CD4-positive, CD25-positive, alpha-beta regulatory T cell (primary cell): ENCODE measurements around the gene PPP4R3A. TPM values are rescaled to one million over a fixed set of nuclear protein-coding genes. Genes with fewer than 3 reads are reported as not detected.
A peak's percentile ranks its signal among the peaks of the same experiment; 100 is the strongest.
"Not testable (repeated sequence)": the region's sequence is repeated elsewhere in the genome, so short reads cannot be mapped to it uniquely, and the experiment has no call there.

Source experiments
- ATAC-seq, 2 donors: fragments of 150-1000 bp; cut with Tn5 transposase; one replicate each; pipeline ENCODE4 v1.10.0; 2021; ENCODE audit warnings: low read depth in 2 of 2, moderate number of reproducible peaks in 2 of 2, moderate library complexity in 1 of 2
- DNase-seq, 3 donors: peaks; one replicate each; pipeline versions ENCODE4 v3.0.0 to v3.0.0-alpha.2; 2012 to 2022; ENCODE audit warnings: mixed read lengths in 1 of 3
- H3K27ac ChIP-seq: one replicate; pipeline ENCODE4 v1.7.0; 2013; ENCODE audit warnings: mild to moderate bottlenecking, low read length; ENCODE audit not compliant: insufficient read depth, poor library complexity, severe bottlenecking
- H3K27me3 ChIP-seq: one replicate; pipeline ENCODE4 v1.7.0; 2013; ENCODE audit warnings: low read length; ENCODE audit not compliant: control insufficient read depth, insufficient read depth
- H3K36me3 ChIP-seq: one replicate; pipeline ENCODE4 v1.7.0; 2013; ENCODE audit warnings: mild to moderate bottlenecking, low read length, moderate library complexity; ENCODE audit not compliant: control insufficient read depth, insufficient read depth
- H3K4me1 ChIP-seq: 2 replicates; pipeline ENCODE4 v1.7.0; 2013; ENCODE audit warnings: mild to moderate bottlenecking, low read length; ENCODE audit not compliant: insufficient read depth, control insufficient read depth, poor library complexity, severe bottlenecking
- H3K4me3 ChIP-seq: one replicate; pipeline ENCODE4 v1.7.0; 2013; ENCODE audit warnings: low read depth, mild to moderate bottlenecking, low read length, moderate library complexity
- H3K9me3 ChIP-seq, 2 experiments: 1 replicate in 1 of 2; 2 replicates in 1 of 2; pipeline ENCODE4 v1.7.0; 2013; ENCODE audit warnings: low read length in 2 of 2, mild to moderate bottlenecking in 1 of 2, moderate library complexity in 1 of 2; ENCODE audit not compliant: control insufficient read depth in 2 of 2
- H3K27ac Mint-ChIP-seq, 3 donors: one replicate each; pipeline ENCODE4 v1.8.0; 2020 to 2022; ENCODE audit warnings: mild to moderate bottlenecking in 3 of 3, mixed read lengths in 3 of 3, moderate library complexity in 2 of 3
- H3K27me3 Mint-ChIP-seq: one replicate; pipeline ENCODE4 v1.8.0; 2022; ENCODE audit warnings: mild to moderate bottlenecking, mixed read lengths
- H3K36me3 Mint-ChIP-seq: one replicate; pipeline ENCODE4 v1.8.0; 2020; ENCODE audit warnings: mixed read lengths
- H3K4me1 Mint-ChIP-seq, 4 donors: one replicate each; pipeline ENCODE4 v1.8.0; 2020 to 2022; ENCODE audit warnings: mixed read lengths in 4 of 4, mild to moderate bottlenecking in 1 of 4
- H3K4me3 Mint-ChIP-seq, 4 donors: one replicate each; pipeline ENCODE4 v1.8.0; 2020 to 2022; ENCODE audit warnings: mild to moderate bottlenecking in 4 of 4, mixed read lengths in 4 of 4, moderate library complexity in 3 of 4
- H3K9me3 Mint-ChIP-seq, 7 donors: one replicate each; pipeline ENCODE4 v1.8.0; 2020 to 2022; ENCODE audit warnings: mixed read lengths in 7 of 7, mild to moderate bottlenecking in 3 of 7, moderate library complexity in 2 of 7
- polyA plus RNA-seq, 4 donors: library from polyadenylated mRNA; unstranded; fragments of 300-500 nt; fragmentation: Illumina TruSeq; gene quantifications; one replicate each; pipeline ENCODE4 v1.2.3, GENCODE V29; 2021
- total RNA-seq: library from RNA; stranded (reverse); gene quantifications from one replicate; pipeline ENCODE4 v1.2.3, GENCODE V29; 2022

The PPP4R3A gene
- total and polyA plus RNA-seq, 5 donors from 2014 or later: 94.9 to 239 (median 104) TPM

- Mint-ChIP-seq H3K4me1 (peaks cover 4 to 22% (median 12%) of the 10 kb centered on the region in 4 donors), H3K36me3 (no peaks in the 10 kb centered on the region), H3K27ac (no peak overlapping the region), H3K9me3 (peaks cover 0 to 1% (median 0%) of the 10 kb centered on the region in 7 donors), H3K27me3 (no peaks in the 10 kb centered on the region), H3K4me3 (no peak overlapping the region)
- DNase-seq (no peak), ATAC-seq (no peak)
- H3K36me3 ChIP-seq: no peaks in the 10 kb centered on the region
- no peak overlapping the region for H3K27ac ChIP-seq
- H3K4me3 ChIP-seq: no peak overlapping the region
- H3K4me1 ChIP-seq: peaks cover 6% of the 10 kb centered on the region
- no peaks in the 10 kb centered on the region for H3K27me3 ChIP-seq
- no peaks in the 10 kb centered on the region for H3K9me3 ChIP-seq
These were observed 80.7 kb downstream of the PPP4R3A start for GRCh38 chr14:91429385-91429784.

- H3K27me3 ChIP-seq: not testable (repeated sequence)
These were observed 81.2 kb downstream of the PPP4R3A start for GRCh38 chr14:91428931-91429330.

GRCh38 chr14:91425531-91425944 lies 84.6 kb downstream of the PPP4R3A start:
- not testable (repeated sequence) for H3K4me3 ChIP-seq, H3K4me1 ChIP-seq, H3K36me3 ChIP-seq, H3K9me3 ChIP-seq, ATAC-seq, H3K27me3 Mint-ChIP-seq, DNase-seq, H3K4me3 Mint-ChIP-seq, H3K27ac ChIP-seq, H3K36me3 Mint-ChIP-seq, H3K9me3 Mint-ChIP-seq, H3K27me3 ChIP-seq
- peak overlapping the region in 1 of 3 donors; percentile 1 for H3K27ac Mint-ChIP-seq
- H3K4me1 Mint-ChIP-seq: peaks cover 8 to 22% (median 15%) of the 10 kb centered on the region in 4 donors

More at GRCh38 chr14:91428931-91429330, 81.2 kb downstream of the PPP4R3A start:
- ATAC-seq, H3K4me3 ChIP-seq, H3K4me1 ChIP-seq, H3K27ac Mint-ChIP-seq, DNase-seq, H3K9me3 Mint-ChIP-seq, H3K27ac ChIP-seq, H3K9me3 ChIP-seq, H3K4me3 Mint-ChIP-seq, H3K36me3 ChIP-seq, H3K27me3 Mint-ChIP-seq, H3K36me3 Mint-ChIP-seq: not testable (repeated sequence)
- H3K4me1 Mint-ChIP-seq: peaks cover 4 to 22% (median 12%) of the 10 kb centered on the region in 4 donors

DNA sequence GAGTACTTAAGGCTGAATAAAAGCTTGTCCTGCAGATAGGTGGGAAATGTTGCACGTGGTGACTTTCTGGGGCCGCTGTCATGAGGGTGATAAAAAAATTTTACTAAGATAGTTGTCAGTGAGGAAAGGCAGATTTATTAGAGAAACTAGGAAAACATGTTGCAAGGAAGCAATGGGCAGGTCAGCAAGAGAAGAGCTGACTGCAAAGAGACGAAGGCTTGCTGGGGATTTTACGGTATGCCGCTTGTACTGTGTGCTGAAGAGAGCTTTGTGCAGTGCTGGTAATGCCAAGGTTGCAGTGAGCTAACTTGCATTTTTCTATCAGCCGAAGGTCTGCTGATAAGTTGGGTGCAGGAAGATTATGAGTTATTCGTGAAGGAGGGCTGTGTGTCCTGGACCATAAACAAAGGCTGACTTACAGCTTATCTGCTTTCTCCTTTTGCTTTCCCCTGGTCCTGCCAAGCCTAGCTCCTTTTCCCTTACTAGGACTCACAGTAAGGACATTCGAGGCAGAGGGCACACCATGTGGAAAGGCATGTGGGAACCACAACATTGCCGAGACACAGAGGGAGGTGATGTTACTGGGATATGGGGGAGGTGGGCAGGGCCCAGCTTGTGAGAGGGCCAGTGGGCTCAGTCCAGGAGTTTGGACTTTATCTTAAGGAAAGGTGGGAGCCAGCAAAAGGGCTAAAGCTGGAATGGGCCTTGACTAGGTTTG lies 85.1 kb downstream of the PPP4R3A start:
- Mint-ChIP-seq H3K27me3 (peaks cover 5% of the 10 kb centered on the region), H3K4me3 (peak overlapping the region in 1 of 4 donors; percentile 82), H3K36me3 (no peaks in the 10 kb centered on the region), H3K9me3 (no peaks in the 10 kb centered on the region), H3K4me1 (peaks cover 8 to 22% (median 15%) of the 10 kb centered on the region in 4 donors), H3K27ac (peak overlapping the region in 1 of 3 donors; percentile 22)
- Histone ChIP-seq H3K4me3 (no peak overlapping the region), H3K36me3 (no peaks in the 10 kb centered on the region), H3K27me3 (no peaks in the 10 kb centered on the region), H3K9me3 (no peaks in the 10 kb centered on the region), H3K4me1 (peaks cover 6% of the 10 kb centered on the region), H3K27ac (no peak overlapping the region)
- DNase-seq (no peak), ATAC-seq (no peak)

GRCh38 chr14:91420686-91421085 lies 89.4 kb downstream of the PPP4R3A start:
- ATAC-seq: no peak
- peaks cover 7% of the 10 kb centered on the region for H3K36me3 Mint-ChIP-seq
- peaks cover 5% of the 10 kb centered on the region for H3K27me3 Mint-ChIP-seq
- H3K36me3 ChIP-seq: no peaks in the 10 kb centered on the region
- no peaks in the 10 kb centered on the region for H3K9me3 ChIP-seq
- no peak for DNase-seq
- no peaks in the 10 kb centered on the region for H3K27me3 ChIP-seq
- no peak overlapping the region for H3K27ac Mint-ChIP-seq
- peaks cover 8 to 20% (median 12%) of the 10 kb centered on the region in 4 donors for H3K4me1 Mint-ChIP-seq
- H3K27ac ChIP-seq: no peak overlapping the region
- no peak overlapping the region for H3K4me3 ChIP-seq
- H3K9me3 Mint-ChIP-seq: peaks cover 0 to 3% (median 0%) of the 10 kb centered on the region in 7 donors
- peak overlapping the region in 2 of 4 donors; percentile 57 to 73 for H3K4me3 Mint-ChIP-seq
- H3K4me1 ChIP-seq: peaks cover 23% of the 10 kb centered on the region

DNA sequence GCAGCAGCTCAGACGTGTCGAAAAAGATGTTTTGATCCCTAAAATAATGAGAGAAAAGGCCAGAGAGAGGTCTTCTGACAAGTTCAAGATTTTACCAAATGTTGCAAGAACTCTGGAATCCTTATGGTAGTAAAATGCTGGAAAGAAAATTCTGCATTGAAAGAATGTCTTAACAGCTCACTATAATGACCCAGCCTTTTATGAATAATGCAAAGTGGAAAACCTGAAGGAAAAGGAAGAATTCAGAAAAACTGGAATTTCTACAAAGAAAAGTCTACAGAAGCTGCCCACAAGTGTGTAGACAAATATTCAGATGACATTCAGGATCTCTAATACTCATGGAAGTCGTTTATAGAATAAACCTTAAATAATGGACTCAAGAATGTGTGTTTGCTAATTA lies 90.7 kb downstream of the PPP4R3A start:
- peaks cover 4% of the 10 kb centered on the region for H3K36me3 ChIP-seq
- H3K27ac Mint-ChIP-seq: peak overlapping the region; percentile 94 to 99 (median 94)
- peak overlapping the region; percentile 55 for H3K4me3 ChIP-seq
- H3K36me3 Mint-ChIP-seq: peaks cover 16% of the 10 kb centered on the region
- H3K27me3 Mint-ChIP-seq: peaks cover 5% of the 10 kb centered on the region
- peaks cover 35% of the 10 kb centered on the region for H3K4me1 ChIP-seq
- peaks cover 0 to 3% (median 0%) of the 10 kb centered on the region in 7 donors for H3K9me3 Mint-ChIP-seq
- peak overlapping the region; percentile 82 for H3K27ac ChIP-seq
- H3K9me3 ChIP-seq: no peaks in the 10 kb centered on the region
- peaks cover 12 to 27% (median 15%) of the 10 kb centered on the region in 4 donors for H3K4me1 Mint-ChIP-seq
- no peak for DNase-seq
- no peak for ATAC-seq
- peak overlapping the region; percentile 85 to 92 (median 88) for H3K4me3 Mint-ChIP-seq
- no peaks in the 10 kb centered on the region for H3K27me3 ChIP-seq

DNA sequence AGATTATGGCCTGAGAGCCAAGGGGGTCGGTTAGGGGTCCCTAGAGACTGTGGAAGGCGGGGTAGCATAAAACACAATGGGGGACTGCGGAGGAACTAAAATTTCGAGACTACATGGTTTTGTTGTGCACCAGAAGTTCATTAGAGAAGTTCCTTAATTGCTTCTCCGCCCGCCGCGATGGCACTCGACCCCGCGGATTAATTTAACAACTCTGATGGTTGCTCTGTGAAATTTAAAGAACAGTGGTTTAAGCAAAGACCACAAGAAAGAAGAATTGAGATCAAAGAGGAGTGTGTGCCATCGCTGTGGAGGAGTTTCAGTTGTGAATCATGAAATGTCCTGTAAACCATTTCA lies 91.1 kb downstream of the PPP4R3A start:
- Histone ChIP-seq H3K9me3 (no peaks in the 10 kb centered on the region), H3K27me3 (no peaks in the 10 kb centered on the region), H3K27ac (peak overlapping the region; percentile 82), H3K36me3 (peaks cover 5% of the 10 kb centered on the region), H3K4me1 (peaks cover 40% of the 10 kb centered on the region), H3K4me3 (peak overlapping the region; percentile 55)
- Mint-ChIP-seq H3K36me3 (peaks cover 20% of the 10 kb centered on the region), H3K27ac (peak overlapping the region; percentile 94 to 99 (median 94)), H3K4me3 (peak overlapping the region; percentile 85 to 92 (median 88)), H3K27me3 (peaks cover 5% of the 10 kb centered on the region), H3K9me3 (peaks cover 0 to 3% (median 0%) of the 10 kb centered on the region in 7 donors), H3K4me1 (peaks cover 12 to 32% (median 19%) of the 10 kb centered on the region in 4 donors)
- peak; percentile 62 to 80 (median 75) for DNase-seq
- ATAC-seq: peak; percentile 6 to 9
